Sigmoid colon (tissue), 7 donors: ENCODE results near the gene FAM174C. TPM values are rescaled to one million over a fixed set of nuclear protein-coding genes. Genes with fewer than 3 reads are reported as not detected.

Source experiments
- DNase-seq: peaks from one replicate; pipeline ENCODE4 v3.0.0-alpha.2; 2019
- H3K27ac ChIP-seq, 4 donors: fragments of 200-600 bp; sonication (generic); one replicate each; pipeline ENCODE4 v1.5.1; 2016 to 2019; ENCODE audit warnings: mild to moderate bottlenecking in 1 of 4
- H3K27me3 ChIP-seq, 3 donors: fragments of 200-600 bp; sonication (generic); one replicate each; pipeline ENCODE4 v1.5.1; 2019; ENCODE audit warnings: mild to moderate bottlenecking in 1 of 3
- H3K36me3 ChIP-seq, 4 donors: fragments of 200-600 bp; sonication (generic); one replicate each; pipeline ENCODE4 v1.5.1; 2016 to 2019
- H3K4me1 ChIP-seq, 4 donors: fragments of 200-600 bp; sonication (generic); one replicate each; pipeline ENCODE4 v1.5.1; 2017 to 2019
- H3K4me3 ChIP-seq, 4 donors: fragments of 200-600 bp; sonication (generic); one replicate each; pipeline ENCODE4 v1.5.1; 2017 to 2019; ENCODE audit warnings: mild to moderate bottlenecking in 2 of 4, moderate library complexity in 1 of 4
- H3K9me3 ChIP-seq, 4 donors: fragments of 200-600 bp in 3 of 4; sonication (generic) in 3 of 4; one replicate each; pipeline versions ENCODE4 v1.5.1 to v1.6.1; 2013 to 2019
- CTCF ChIP-seq, 4 experiments: fragments of 450-650 bp in 3 of 4; fragments of 200-600 bp in 1 of 4; IDR thresholded peaks; one replicate each; pipeline ENCODE4 v1.5.1; 2016 to 2019; ENCODE audit warnings: antibody characterized with exemption in 4 of 4, mild to moderate bottlenecking in 3 of 4, moderate library complexity in 2 of 4
- EP300 ChIP-seq, 4 donors: sonication (generic); formaldehyde crosslinking; IDR thresholded peaks; one replicate each; pipeline ENCODE4 v1.6.1; 2017; ENCODE audit warnings: antibody characterized with exemption in 4 of 4
- POLR2A ChIP-seq, 2 donors: fragments of 450-650 bp; IDR thresholded peaks; one replicate each; pipeline ENCODE4 v1.6.1; 2016; ENCODE audit warnings: antibody characterized with exemption in 2 of 2, mild to moderate bottlenecking in 2 of 2, moderate library complexity in 2 of 2
- POLR2AphosphoS5 ChIP-seq, 4 donors: sonication (generic); formaldehyde crosslinking; IDR thresholded peaks; one replicate each; pipeline ENCODE4 v1.6.1; 2017; ENCODE audit warnings: antibody characterized with exemption in 4 of 4
- WGBS, 2 donors: extraction: QIAGEN DNeasy Blood & Tissue Kit; methylation state at CpG; one replicate each; pipeline ENCODE4 v1.1.7; 2013; 5-methylcytosine and 5-hydroxymethylcytosine counted together
- intact Hi-C: fragments of 100-400 bp; cut with DNase I; formaldehyde crosslinking; loops from one replicate; pipeline ENCODE4 v1.15.1; 2023
- polyA plus RNA-seq, 3 donors: library from polyadenylated mRNA; stranded (reverse); fragments of 200-250 nt; gene quantifications; one replicate each; pipeline ENCODE4 v1.2.3, GENCODE V29; 2013
- total RNA-seq, 4 donors: library from RNA; depleted of rRNA; stranded (reverse); fragments of >200 nt; gene quantifications; one replicate each; pipeline ENCODE4 v1.1.0, GENCODE V29; 2016
- donor health status: healthy with polysubstance abuse.
- donor health status: Bipolar disorder and iron deficiency.
- donor health status: healthy.

FAM174C gene
- total and polyA plus RNA-seq, 7 donors: 24.7 to 87.8 (median 37.0) TPM

- peak; percentile 77 for DNase-seq
- Histone ChIP-seq H3K27me3 (no peaks in the 10 kb centered on the region), H3K36me3 (peaks cover 22 to 27% (median 25%) of the 10 kb centered on the region in 4 donors), H3K4me1 (peaks cover 0 to 78% (median 75%) of the 10 kb centered on the region in 4 donors), H3K9me3 (no peaks in the 10 kb centered on the region), H3K4me3 (peak overlapping the region in 1 of 4 donors; percentile 61), H3K27ac (peak overlapping the region; percentile 94 to 100 (median 97))
- WGBS, 2 donors: 51 to 59% methylated on average over 40 of the region's 40 CpGs
- intact Hi-C loops: loop anchor here (10.0 kb wide), 1 partner anchor 694 kb away; the partner anchor contains the start of gene BSG
- TF ChIP-seq EP300 (IDR thresholded peaks at IDR 0.05) (no peak), CTCF (IDR thresholded peaks at IDR 0.05) (no peak), POLR2A (IDR thresholded peaks at IDR 0.05) (no peak), POLR2AphosphoS5 (IDR thresholded peaks at IDR 0.05) (no peak)
These were observed 6.9 kb upstream of the FAM174C start for GRCh38 chr19:1268226-1269064.

- Histone ChIP-seq H3K9me3 (no peaks in the 10 kb centered on the region), H3K27ac (peak within 1 kb of the TSS; percentile 94 to 100 (median 97)), H3K36me3 (peaks cover 26 to 33% (median 31%) of the 10 kb centered on the region in 4 donors), H3K4me1 (peaks cover 0 to 84% (median 81%) of the 10 kb centered on the region in 4 donors), H3K4me3 (peak within 1 kb of the TSS; percentile 38 to 94 (median 74)), H3K27me3 (no peaks in the 10 kb centered on the region)
- TF ChIP-seq POLR2A (IDR thresholded peaks at IDR 0.05) (peak; percentile 94 to 95), EP300 (IDR thresholded peaks at IDR 0.05) (peak in 1 of 4 donors; percentile 62), POLR2AphosphoS5 (IDR thresholded peaks at IDR 0.05) (peak; percentile 97 to 100 (median 100)), CTCF (IDR thresholded peaks at IDR 0.05) (no peak)
- peak; percentile 100 for DNase-seq
- intact Hi-C loops: loop anchor here (10.0 kb wide), 1 partner anchor 694 kb away; the partner anchor contains the start of gene BSG
- 1% methylated on average over 50 of the region's 50 CpGs for WGBS, 2 donors
These were observed 6.3 kb upstream of the FAM174C start, which contains the start of gene CIRBP for GRCh38 chr19:1269065-1269477. Gene CIRBP (plus strand): TSS chr19:1269332. CDS start chr19:1270934, 1,602 bp downstream.

GRCh38 chr19:1269478-1270212 is 5.7 kb upstream of the FAM174C start:
- intact Hi-C loops: loop anchor here (10.0 kb wide), 1 partner anchor 695 kb away; the partner anchor contains the start of gene BSG
- 0 to 1% methylated on average over 64 of the region's 64 CpGs for WGBS, 2 donors
- no peaks in the 10 kb centered on the region for H3K27me3 ChIP-seq
- peak overlapping the region; percentile 94 to 100 (median 97) for H3K27ac ChIP-seq
- H3K36me3 ChIP-seq: peaks cover 32 to 39% (median 37%) of the 10 kb centered on the region in 4 donors
- peak; percentile 95 for DNase-seq
- no peaks in the 10 kb centered on the region for H3K9me3 ChIP-seq
- TF ChIP-seq POLR2AphosphoS5 (IDR thresholded peaks at IDR 0.05) (peak; percentile 8 to 68 (median 46)), EP300 (IDR thresholded peaks at IDR 0.05) (no peak), CTCF (IDR thresholded peaks at IDR 0.05) (no peak), POLR2A (IDR thresholded peaks at IDR 0.05) (no peak)
- H3K4me1 ChIP-seq: peaks cover 0 to 90% (median 87%) of the 10 kb centered on the region in 4 donors
- peak overlapping the region; percentile 38 to 94 (median 74) for H3K4me3 ChIP-seq

GRCh38 chr19:1270213-1270853 is 5.0 kb upstream of the FAM174C start:
- no peaks in the 10 kb centered on the region for H3K9me3 ChIP-seq
- H3K36me3 ChIP-seq: peaks cover 35 to 42% (median 41%) of the 10 kb centered on the region in 4 donors
- intact Hi-C loops: no loop called here
- TF ChIP-seq POLR2AphosphoS5 (IDR thresholded peaks at IDR 0.05): no peak
- TF ChIP-seq EP300 (IDR thresholded peaks at IDR 0.05): peak in 1 of 4 donors; percentile 40
- peak overlapping the region; percentile 38 to 94 (median 74) for H3K4me3 ChIP-seq
- H3K27ac ChIP-seq: peak overlapping the region; percentile 94 to 100 (median 97)
- H3K4me1 ChIP-seq: peaks cover 0 to 90% (median 88%) of the 10 kb centered on the region in 4 donors
- H3K27me3 ChIP-seq: no peaks in the 10 kb centered on the region
- DNase-seq: no peak
- WGBS, 2 donors: 9 to 25% methylated on average over 8 of the region's 8 CpGs
